Spleen (tissue), 11 donors: ENCODE data around the gene THSD4. TPM values are rescaled to one million over a fixed set of nuclear protein-coding genes. Genes with fewer than 3 reads are reported as not detected.
A peak's percentile ranks its signal among the peaks of the same experiment; 100 is the strongest.

Experiments used
- DNase-seq: peaks from one replicate; pipeline ENCODE4 v3.0.0-alpha.2; 2020
- H3K27ac ChIP-seq, 8 donors: fragments of 200-600 bp; sonication (generic) in 7 of 8; 1 replicate in 4 of 8; 2 replicates in 4 of 8; pipeline versions ENCODE4 v1.5.0 to v1.8.0; 2016 to 2021; ENCODE audit warnings: inconsistent platforms in 4 of 8, mild to moderate bottlenecking in 4 of 8, moderate library complexity in 1 of 8
- H3K27me3 ChIP-seq, 7 donors: fragments of 200-600 bp; sonication (generic) in 6 of 7; replicated peaks in 1 of 7; 1 replicate in 4 of 7; 2 replicates in 3 of 7; pipeline versions ENCODE4 v1.5.0 to v1.8.0; 2016 to 2021; ENCODE audit warnings: inconsistent platforms in 3 of 7, mild to moderate bottlenecking in 1 of 7
- H3K36me3 ChIP-seq, 6 donors: fragments of 200-600 bp; sonication (generic) in 5 of 6; 1 replicate in 4 of 6; 2 replicates in 2 of 6; pipeline versions ENCODE4 v1.5.0 to v1.8.0; 2016 to 2021; ENCODE audit warnings: inconsistent platforms in 2 of 6
- H3K4me1 ChIP-seq, 6 donors: fragments of 200-600 bp; sonication (generic) in 5 of 6; 1 replicate in 3 of 6; 2 replicates in 3 of 6; pipeline versions ENCODE4 v1.5.0 to v1.8.0; 2016 to 2021; ENCODE audit warnings: inconsistent platforms in 3 of 6
- H3K4me3 ChIP-seq, 8 donors: fragments of 200-600 bp; sonication (generic) in 7 of 8; 1 replicate in 4 of 8; 2 replicates in 4 of 8; pipeline versions ENCODE4 v1.5.0 to v1.8.0; 2016 to 2021; ENCODE audit warnings: inconsistent platforms in 4 of 8, mild to moderate bottlenecking in 4 of 8, moderate library complexity in 2 of 8
- H3K9me3 ChIP-seq, 8 donors: fragments of 200-600 bp; sonication (generic) in 7 of 8; 1 replicate in 4 of 8; 2 replicates in 4 of 8; pipeline versions ENCODE4 v1.5.0 to v1.8.0; 2016 to 2021; ENCODE audit warnings: inconsistent platforms in 4 of 8
- POLR2A ChIP-seq, 3 donors: fragments of 450-650 bp; IDR thresholded peaks; one replicate each; pipeline ENCODE4 v1.5.1; 2017; ENCODE audit warnings: antibody characterized with exemption in 3 of 3, mild to moderate bottlenecking in 1 of 3
- POLR2AphosphoS5 ChIP-seq, 3 donors: sonication (generic); formaldehyde crosslinking; IDR thresholded peaks; one replicate each; pipeline ENCODE4 v1.5.1; 2017; ENCODE audit warnings: antibody characterized with exemption in 3 of 3
- WGBS, 5 donors: extraction: QIAGEN DNeasy Blood & Tissue Kit in 3 of 5; methylation state at CpG; one replicate each; pipeline versions ENCODE4 v1.1.5 to v1.1.7; 2013 to 2018; 5-methylcytosine and 5-hydroxymethylcytosine counted together
- intact Hi-C: fragments of 100-400 bp; cut with DNase I; formaldehyde crosslinking; loops from one replicate; pipeline ENCODE4 v1.15.0; 2023; ENCODE audit warnings: low total_unique reads
- polyA plus RNA-seq, 3 donors: library from polyadenylated mRNA; stranded (reverse); fragments of 200-250 nt; gene quantifications; one replicate each; pipeline ENCODE4 v1.2.1, GENCODE V29; 2013
- total RNA-seq, 7 donors: library from RNA; depleted of rRNA in 3 of 7; stranded (reverse); fragments of >200 nt in 3 of 7; fragmentation: NEBNext Ultra II Directional in 4 of 7; extraction: Animal tissue kit (Norgen Biotek cat#: 25700) in 4 of 7; gene quantifications; one replicate each; pipeline versions ENCODE4 v1.1.0 to v1.2.1, GENCODE V29; 2016 to 2021
- TF ChIP-seq, protein P1 (sequence below), 11 experiments: fragments of 200-600 bp in 7 of 11; fragments of 450-650 bp in 4 of 11; sonication (generic) in 4 of 11; IDR thresholded peaks in 8 of 11; conservative IDR thresholded peaks in 3 of 11; 1 replicate in 7 of 11; 2 replicates in 4 of 11; pipeline versions ENCODE4 v1.4.0 to v1.8.0; 2016 to 2021; ENCODE audit warnings: antibody characterized with exemption in 11 of 11, inconsistent platforms in 4 of 11, mild to moderate bottlenecking in 1 of 11
- donor health status: healthy with polysubstance abuse.
- donor health status: DM: no; HTN: no; CAD: no; lungs with moderate emphysema.
- donor health status: DM: no; HTN: no; CAD: no.
- donor health status: Bipolar disorder and iron deficiency.
- donor health status: healthy.
- donor health status: DM: no; HTN: no; CAD: no.
- donor health status: DM: yes; HTN: yes; CAD: no.

The THSD4 gene
- total and polyA plus RNA-seq, 10 donors = 0.29 to 11.3 (median 3.4) TPM

DNA sequence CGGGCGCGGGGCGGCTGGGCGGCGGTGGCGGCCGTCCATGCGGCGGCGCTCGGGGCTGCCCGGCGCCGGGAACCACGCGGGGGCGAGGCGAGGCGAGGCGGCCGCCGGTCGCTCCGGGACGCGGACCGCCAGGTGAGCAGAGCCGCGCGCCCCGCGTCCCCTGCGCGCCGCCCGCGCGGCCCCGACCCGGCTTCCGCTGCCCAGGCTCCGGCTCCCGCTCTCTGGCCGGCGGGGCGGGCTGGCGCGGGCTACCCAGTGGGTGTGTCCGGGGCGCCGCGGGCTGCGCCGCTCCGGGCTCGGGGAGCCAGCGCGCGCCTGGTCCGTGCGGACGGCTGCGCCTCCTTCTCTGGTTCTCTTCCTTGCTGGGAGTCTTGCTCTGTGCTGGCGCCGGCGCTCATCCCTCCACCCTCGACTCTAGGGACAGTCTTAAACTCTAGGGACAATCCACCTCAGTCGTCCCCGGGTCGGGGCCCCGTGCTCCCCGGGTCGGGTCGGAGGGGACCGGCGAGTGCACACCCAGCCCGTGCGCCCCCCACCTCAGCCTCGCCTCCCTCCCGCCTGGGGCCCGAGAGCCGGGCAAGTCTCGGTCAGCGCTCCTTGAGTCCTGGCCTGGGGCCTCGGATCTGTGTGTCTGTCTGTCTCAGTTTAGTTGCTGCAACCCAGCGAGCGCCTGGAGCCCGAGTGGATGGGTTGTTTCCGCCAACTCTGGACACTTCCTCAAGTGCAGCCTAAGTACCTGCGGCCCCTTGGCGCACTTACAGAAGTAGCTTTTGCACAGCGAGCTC lies 488 bp downstream of the THSD4 start:
- peak overlapping the region in 3 of 8 donors; percentile 7 to 49 (median 38) for H3K27ac ChIP-seq
- peaks cover 5 to 30% (median 16%) of the 10 kb centered on the region in 6 donors for H3K4me1 ChIP-seq
- H3K4me3 ChIP-seq = peak overlapping the region in 7 of 8 donors; percentile 27 to 72 (median 35)
- TF ChIP-seq, protein P1, sequence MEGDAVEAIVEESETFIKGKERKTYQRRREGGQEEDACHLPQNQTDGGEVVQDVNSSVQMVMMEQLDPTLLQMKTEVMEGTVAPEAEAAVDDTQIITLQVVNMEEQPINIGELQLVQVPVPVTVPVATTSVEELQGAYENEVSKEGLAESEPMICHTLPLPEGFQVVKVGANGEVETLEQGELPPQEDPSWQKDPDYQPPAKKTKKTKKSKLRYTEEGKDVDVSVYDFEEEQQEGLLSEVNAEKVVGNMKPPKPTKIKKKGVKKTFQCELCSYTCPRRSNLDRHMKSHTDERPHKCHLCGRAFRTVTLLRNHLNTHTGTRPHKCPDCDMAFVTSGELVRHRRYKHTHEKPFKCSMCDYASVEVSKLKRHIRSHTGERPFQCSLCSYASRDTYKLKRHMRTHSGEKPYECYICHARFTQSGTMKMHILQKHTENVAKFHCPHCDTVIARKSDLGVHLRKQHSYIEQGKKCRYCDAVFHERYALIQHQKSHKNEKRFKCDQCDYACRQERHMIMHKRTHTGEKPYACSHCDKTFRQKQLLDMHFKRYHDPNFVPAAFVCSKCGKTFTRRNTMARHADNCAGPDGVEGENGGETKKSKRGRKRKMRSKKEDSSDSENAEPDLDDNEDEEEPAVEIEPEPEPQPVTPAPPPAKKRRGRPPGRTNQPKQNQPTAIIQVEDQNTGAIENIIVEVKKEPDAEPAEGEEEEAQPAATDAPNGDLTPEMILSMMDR (IDR thresholded peaks at IDR 0.05 in 8 of 11, conservative IDR thresholded peaks at IDR 0.05 in 3 of 11) = no peak
- TF ChIP-seq POLR2AphosphoS5 (IDR thresholded peaks at IDR 0.05) (peak in 1 of 3 donors; percentile 12), POLR2A (IDR thresholded peaks at IDR 0.05) (no peak)
- H3K27me3 ChIP-seq = peaks cover 0 to 67% (median 28%) of the 10 kb centered on the region in 7 donors
- H3K36me3 ChIP-seq = no peaks in the 10 kb centered on the region
- no peaks in the 10 kb centered on the region for H3K9me3 ChIP-seq
- DNase-seq = no peak
- intact Hi-C loops = loop anchor here (10.0 kb wide), 1 partner anchor 319 kb away; no protein-coding TSS in a partner anchor
- WGBS, 5 donors = 0 to 3% (median 1%) methylated on average over 21 to 93 of the region's 93 CpGs

DNA sequence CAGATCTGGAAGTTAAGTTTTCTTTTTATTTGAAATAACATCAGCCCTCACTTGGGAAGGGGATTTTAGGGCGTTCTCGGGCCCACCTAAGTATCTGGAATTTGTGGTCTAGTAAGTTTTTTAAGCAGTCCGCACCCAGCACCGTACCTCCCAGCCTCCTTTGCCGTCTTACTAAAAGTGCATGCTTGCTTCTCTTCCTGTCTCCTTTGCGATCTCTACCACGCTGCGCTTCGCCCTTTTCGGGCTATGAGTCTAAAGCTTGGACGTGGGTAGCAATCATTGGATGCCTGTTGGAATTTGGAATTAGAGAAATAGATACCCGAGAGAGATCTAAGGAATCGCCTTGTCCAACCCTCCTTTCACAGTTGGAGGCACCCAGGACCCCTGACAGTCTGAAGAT lies 1.1 kb downstream of the THSD4 start:
- Histone ChIP-seq H3K4me3 (peak overlapping the region in 5 of 8 donors; percentile 34 to 72 (median 42)), H3K36me3 (no peaks in the 10 kb centered on the region), H3K4me1 (peaks cover 5 to 24% (median 14%) of the 10 kb centered on the region in 6 donors), H3K27ac (no peak overlapping the region), H3K9me3 (no peaks in the 10 kb centered on the region), H3K27me3 (peaks cover 0 to 70% (median 28%) of the 10 kb centered on the region in 7 donors)
- TF ChIP-seq, protein P1 (IDR thresholded peaks at IDR 0.05 in 8 of 11, conservative IDR thresholded peaks at IDR 0.05 in 3 of 11) = no peak
- no peak for TF ChIP-seq POLR2A (IDR thresholded peaks at IDR 0.05)
- no peak for TF ChIP-seq POLR2AphosphoS5 (IDR thresholded peaks at IDR 0.05)
- no peak for DNase-seq
- intact Hi-C loops = loop anchor here (10.0 kb wide), 1 partner anchor 318 kb away; no protein-coding TSS in a partner anchor
- 24 to 56% (median 33%) methylated on average over 13 of the region's 13 CpGs for WGBS, 5 donors

DNA sequence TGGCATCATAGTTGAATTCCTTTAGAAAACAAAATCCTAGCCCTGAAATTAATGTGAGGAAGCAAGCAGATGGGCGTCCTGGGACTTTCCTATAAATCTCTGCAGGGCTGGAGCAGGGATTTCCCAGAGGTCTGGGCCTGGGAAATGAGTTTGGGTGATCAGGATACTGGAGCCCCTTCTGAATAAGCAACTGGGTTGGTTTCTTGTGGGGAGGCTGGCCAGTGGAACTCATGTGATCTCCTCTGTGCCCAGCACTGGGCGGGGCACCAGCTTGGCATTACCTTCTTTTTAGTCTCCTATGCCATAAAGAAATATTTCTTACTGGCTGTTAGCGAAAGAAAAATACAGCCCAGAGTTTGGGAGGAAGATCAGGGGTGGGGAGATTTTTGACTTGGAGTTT lies 1.7 kb downstream of the THSD4 start:
- intact Hi-C loops = loop anchor here (10.0 kb wide), 1 partner anchor 318 kb away; no protein-coding TSS in a partner anchor
- no peak for TF ChIP-seq POLR2AphosphoS5 (IDR thresholded peaks at IDR 0.05)
- no peak for DNase-seq
- peaks cover 0 to 70% (median 28%) of the 10 kb centered on the region in 7 donors for H3K27me3 ChIP-seq
- H3K27ac ChIP-seq = no peak overlapping the region
- WGBS, 5 donors = 75 to 86% (median 79%) methylated on average over 3 of the region's 3 CpGs
- no peak overlapping the region for H3K4me3 ChIP-seq
- H3K4me1 ChIP-seq = peaks cover 5 to 19% (median 12%) of the 10 kb centered on the region in 6 donors
- H3K36me3 ChIP-seq = no peaks in the 10 kb centered on the region
- no peaks in the 10 kb centered on the region for H3K9me3 ChIP-seq

DNA sequence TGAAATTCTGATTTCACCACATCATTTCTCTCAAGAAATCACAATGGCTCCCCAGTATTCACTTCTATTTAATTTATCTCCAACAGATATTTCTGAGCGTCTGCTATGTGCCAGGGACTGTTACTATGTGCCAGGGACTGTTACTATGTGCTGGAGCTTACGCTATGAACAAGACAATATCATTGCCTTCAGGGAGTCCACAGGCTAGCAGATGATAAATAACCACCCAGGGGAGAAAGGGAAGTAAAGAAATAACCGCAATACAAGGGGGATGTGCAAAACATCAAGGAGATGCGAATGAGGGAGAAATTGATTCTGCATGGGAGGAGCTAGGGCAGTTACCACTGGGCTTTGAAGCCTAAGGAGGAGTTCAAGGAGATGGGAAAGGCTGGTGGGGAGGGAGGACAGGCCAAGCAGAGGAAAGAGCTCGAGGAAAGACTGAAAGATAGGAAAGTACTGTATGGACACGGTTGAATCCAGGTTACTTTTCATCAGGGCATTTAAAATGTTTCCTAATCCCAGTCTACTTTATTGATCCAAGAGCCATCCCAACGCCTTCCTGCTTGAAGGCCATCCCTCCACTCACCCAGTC lies 2.5 kb downstream of the THSD4 start:
- Histone ChIP-seq H3K27ac (no peak overlapping the region), H3K36me3 (no peaks in the 10 kb centered on the region), H3K4me1 (peaks cover 5 to 15% (median 12%) of the 10 kb centered on the region in 6 donors), H3K9me3 (no peaks in the 10 kb centered on the region), H3K27me3 (peaks cover 0 to 75% (median 28%) of the 10 kb centered on the region in 7 donors), H3K4me3 (no peak overlapping the region)
- intact Hi-C loops = loop anchor here (10.0 kb wide), 1 partner anchor 317 kb away; no protein-coding TSS in a partner anchor
- no peak for DNase-seq
- no peak for TF ChIP-seq POLR2AphosphoS5 (IDR thresholded peaks at IDR 0.05)
- no peak for TF ChIP-seq POLR2A (IDR thresholded peaks at IDR 0.05)
- TF ChIP-seq, protein P1 (IDR thresholded peaks at IDR 0.05 in 8 of 11, conservative IDR thresholded peaks at IDR 0.05 in 3 of 11) = no peak
- 58 to 72% (median 66%) methylated on average over 7 of the region's 7 CpGs for WGBS, 5 donors
